Fibroblast of lung (primary cell): Measurements from ENCODE around the gene PDLIM5.

Experiments used
- CTCF ChIP-seq, 2 donors: IDR thresholded peaks in 1 of 2; conservative IDR thresholded peaks in 1 of 2; 1 replicate in 1 of 2; 2 replicates in 1 of 2; pipeline ENCODE4 v1.5.1; 2011 to 2012; ENCODE audit warnings: low read length in 2 of 2, control low read depth in 1 of 2, inconsistent platforms in 1 of 2, low read depth in 1 of 2, mild to moderate bottlenecking in 1 of 2
- EZH2 ChIP-seq: IDR thresholded peaks from 2 replicates; pipeline ENCODE4 v1.5.1; 2012; ENCODE audit warnings: low read length, control low read depth, mild to moderate bottlenecking; ENCODE audit errors: missing control alignments

- TF ChIP-seq CTCF (conservative IDR thresholded peaks at IDR 0.05 in 1 of 2, IDR thresholded peaks at IDR 0.05 in 1 of 2; ENCODE audit: low read depth in 1 of 2, low read length in 2 of 2), result no peak
- TF ChIP-seq EZH2, result no peak
These were observed 197.8 kb downstream of the PDLIM5 start for GRCh38 chr4:94649381-94650133.
